Hepatocyte (in vitro differentiated cells): Measurements from ENCODE around the gene GDI1.

Experiments used
- CTCF ChIP-seq: fragments of 200-600 bp; sonication (generic); IDR thresholded peaks from 2 replicates; pipeline ENCODE4 v1.5.1; 2016; ENCODE audit warnings: antibody characterized with exemption, mild to moderate bottlenecking; ENCODE audit not compliant: poor library complexity
- EZH2phosphoT487 ChIP-seq: fragments of 200-600 bp; sonication (generic); IDR thresholded peaks from one replicate; pipeline ENCODE4 v1.6.1; 2018; ENCODE audit warnings: antibody characterized with exemption, mild to moderate bottlenecking, low read depth, moderate library complexity; ENCODE audit not compliant: unreplicated experiment, severe bottlenecking

GRCh38 chrX:154411981-154412340 lies 25.0 kb upstream of the GDI1 start:
- TF ChIP-seq CTCF (no peak), EZH2phosphoT487 (no peak)
